K562 (cell line): ENCODE measurements around the gene GP1BA. TPM values are rescaled to one million over a fixed set of nuclear protein-coding genes. Genes with fewer than 3 reads are reported as not detected.

ENCODE experiments used
- C11orf30 ChIP-seq: fragments of 450-650 bp; IDR thresholded peaks from 2 replicates; pipeline ENCODE4 v1.6.1; 2016; ENCODE audit warnings: low read depth, mild to moderate bottlenecking
- E2F6 ChIP-seq, 2 experiments: IDR thresholded peaks; 2 replicates each; pipeline ENCODE4 v1.6.1; 2011; ENCODE audit warnings: borderline replicate concordance in 1 of 2, control low read depth in 1 of 2, low read depth in 1 of 2, low read length in 1 of 2, mild to moderate bottlenecking in 1 of 2, mixed read lengths in 1 of 2, moderate library complexity in 1 of 2; ENCODE audit not compliant: insufficient read depth in 1 of 2, insufficient read length in 1 of 2, poor library complexity in 1 of 2, severe bottlenecking in 1 of 2; ENCODE audit errors: extremely low read depth in 1 of 2
- FOS ChIP-seq: IDR thresholded peaks from 3 replicates; pipeline ENCODE4 v1.6.1; 2011; ENCODE audit not compliant: insufficient read length; ENCODE audit errors: extremely low read depth
- FOXJ3 ChIP-seq: sonication (generic); formaldehyde crosslinking; IDR thresholded peaks from 2 replicates; pipeline ENCODE4 v1.4.0; 2020; ENCODE audit warnings: mild to moderate bottlenecking, missing genetic modification reagents
- HSF4 ChIP-seq: fragments of 250-450 bp; sonication (Bioruptor Pico); IDR thresholded peaks from 2 replicates; pipeline ENCODE4 v2.1.2; 2022; ENCODE audit warnings: mild to moderate bottlenecking, moderate library complexity, borderline replicate concordance
- JUN ChIP-seq, 2 experiments: sonication (generic) in 1 of 2; formaldehyde crosslinking in 1 of 2; IDR thresholded peaks; 2 replicates each; pipeline versions ENCODE4 v1.6.1 to v1.8.0; 2012 to 2022; ENCODE audit warnings: borderline replicate concordance in 2 of 2, mild to moderate bottlenecking in 2 of 2, improper control_type of control experiment in 1 of 2, low read depth in 1 of 2, low read length in 1 of 2, missing genetic modification reagents in 1 of 2
- KAT7 ChIP-seq: sonication (generic); formaldehyde crosslinking; IDR thresholded peaks from 2 replicates; pipeline ENCODE4 v1.8.0; 2022; ENCODE audit warnings: missing genetic modification reagents, mild to moderate bottlenecking, borderline replicate concordance
- POLR3G ChIP-seq: IDR thresholded peaks from 2 replicates; pipeline ENCODE4 v1.6.1; 2011; ENCODE audit not compliant: insufficient read length, insufficient replicate concordance; ENCODE audit errors: extremely low read depth
- RAD21 ChIP-seq, 2 experiments: fragments of 250-450 bp in 1 of 2; fragments of 450-650 bp in 1 of 2; sonication (Bioruptor Pico) in 1 of 2; formaldehyde crosslinking in 1 of 2; IDR thresholded peaks in 1 of 2; conservative IDR thresholded peaks in 1 of 2; 2 replicates each; pipeline versions ENCODE4 v1.4.0 to v1.8.0; 2020 to 2022; ENCODE audit warnings: mild to moderate bottlenecking in 2 of 2, moderate library complexity in 1 of 2
- RB1 ChIP-seq: fragments of 450-650 bp; IDR thresholded peaks from 2 replicates; pipeline ENCODE4 v1.6.1; 2017; ENCODE audit warnings: low read depth, mild to moderate bottlenecking
- RUNX1 ChIP-seq: sonication (generic); IDR thresholded peaks from 2 replicates; pipeline ENCODE4 v1.6.1; 2016; ENCODE audit warnings: antibody characterized with exemption, low read depth
- SAFB ChIP-seq: fragments of 200-400 bp; formaldehyde crosslinking; IDR thresholded peaks from 2 replicates; pipeline ENCODE4 v1.6.1; 2017; ENCODE audit warnings: low read depth, low read length, borderline replicate concordance
- TAF15 ChIP-seq: fragments of 200-400 bp; formaldehyde crosslinking; IDR thresholded peaks from 2 replicates; pipeline ENCODE4 v1.6.1; 2017; ENCODE audit warnings: mild to moderate bottlenecking, low read depth, low read length, moderate library complexity
- TCF3 ChIP-seq: sonication (generic); formaldehyde crosslinking; IDR thresholded peaks from 2 replicates; pipeline ENCODE4 v1.4.0; 2020; ENCODE audit warnings: mild to moderate bottlenecking, missing genetic modification reagents
- TEAD4 ChIP-seq, 2 experiments: sonication (generic) in 1 of 2; formaldehyde crosslinking in 1 of 2; IDR thresholded peaks; 2 replicates each; pipeline versions ENCODE4 v1.6.1 to v1.8.0; 2012 to 2022; ENCODE audit warnings: borderline replicate concordance in 1 of 2, inconsistent platforms in 1 of 2, low read length in 1 of 2, mild to moderate bottlenecking in 1 of 2, missing genetic modification reagents in 1 of 2
- TRIM25 ChIP-seq: fragments of 450-650 bp; IDR thresholded peaks from 2 replicates; pipeline ENCODE4 v1.7.0; 2016; ENCODE audit warnings: borderline replicate concordance
- XRCC3 ChIP-seq: fragments of 450-650 bp; IDR thresholded peaks from 2 replicates; pipeline ENCODE4 v1.6.1; 2017; ENCODE audit warnings: mild to moderate bottlenecking, moderate library complexity
- ZNF696 ChIP-seq: fragments of 250-450 bp; sonication (Bioruptor Pico); conservative IDR thresholded peaks from 2 replicates; pipeline ENCODE4 v1.4.0; 2020; ENCODE audit warnings: mild to moderate bottlenecking, moderate library complexity
- ZNF717 ChIP-seq: fragments of 250-450 bp; sonication (Bioruptor Pico); IDR thresholded peaks from 2 replicates; pipeline ENCODE4 v1.5.0; 2021
- ZNF830 ChIP-seq: fragments of 250-450 bp; sonication (Bioruptor Pico); IDR thresholded peaks from 2 replicates; pipeline ENCODE4 v1.5.0; 2021; ENCODE audit warnings: mild to moderate bottlenecking
- ZSCAN32 ChIP-seq: fragments of 450-650 bp; formaldehyde crosslinking; IDR thresholded peaks from 2 replicates; pipeline ENCODE4 v1.4.0; 2020; ENCODE audit warnings: mild to moderate bottlenecking, moderate library complexity
- polyA plus RNA-seq, 8 experiments: library from polyadenylated mRNA; depleted of rRNA in 4 of 8; stranded (reverse) in 5 of 8; unstranded in 3 of 8; fragments of >200 nt; fragmentation: Nextera tagmentation in 2 of 8; fragmentation: Illumina TruSeq in 1 of 8; extraction: Ambion mirVana in 2 of 8; extraction: Trizol in 1 of 8; gene quantifications; 2 replicates each; pipeline versions ENCODE4 v1.2.1 to v1.2.3, GENCODE V29; 2011 to 2014; ENCODE audit warnings: inconsistent platforms in 1 of 8, missing spikeins in 1 of 8
- total RNA-seq, 7 experiments: library from RNA; depleted of rRNA in 6 of 7; stranded (reverse); fragments of >200 nt in 6 of 7; fragmentation: Illumina TruSeq in 2 of 7; extraction: Trizol in 2 of 7; gene quantifications; 2 replicates each; pipeline versions ENCODE4 v1.2.1 to v1.2.3, GENCODE V29; 2011 to 2021; ENCODE audit warnings: low replicate concordance in 1 of 7
- TF ChIP-seq, protein P1 (sequence below), 2 experiments: IDR thresholded peaks; 2 replicates each; pipeline ENCODE4 v1.6.1; 2012; ENCODE audit warnings: improper control_type of control experiment in 2 of 2, low read depth in 2 of 2, low read length in 2 of 2, borderline replicate concordance in 1 of 2

GP1BA gene
- total and polyA plus RNA-seq, 9 of the 15 experiments (the other 6 are each of a cell fraction or from before 2014, with no cell fraction given) = 0.01 TPM; not detected in 8

DNA sequence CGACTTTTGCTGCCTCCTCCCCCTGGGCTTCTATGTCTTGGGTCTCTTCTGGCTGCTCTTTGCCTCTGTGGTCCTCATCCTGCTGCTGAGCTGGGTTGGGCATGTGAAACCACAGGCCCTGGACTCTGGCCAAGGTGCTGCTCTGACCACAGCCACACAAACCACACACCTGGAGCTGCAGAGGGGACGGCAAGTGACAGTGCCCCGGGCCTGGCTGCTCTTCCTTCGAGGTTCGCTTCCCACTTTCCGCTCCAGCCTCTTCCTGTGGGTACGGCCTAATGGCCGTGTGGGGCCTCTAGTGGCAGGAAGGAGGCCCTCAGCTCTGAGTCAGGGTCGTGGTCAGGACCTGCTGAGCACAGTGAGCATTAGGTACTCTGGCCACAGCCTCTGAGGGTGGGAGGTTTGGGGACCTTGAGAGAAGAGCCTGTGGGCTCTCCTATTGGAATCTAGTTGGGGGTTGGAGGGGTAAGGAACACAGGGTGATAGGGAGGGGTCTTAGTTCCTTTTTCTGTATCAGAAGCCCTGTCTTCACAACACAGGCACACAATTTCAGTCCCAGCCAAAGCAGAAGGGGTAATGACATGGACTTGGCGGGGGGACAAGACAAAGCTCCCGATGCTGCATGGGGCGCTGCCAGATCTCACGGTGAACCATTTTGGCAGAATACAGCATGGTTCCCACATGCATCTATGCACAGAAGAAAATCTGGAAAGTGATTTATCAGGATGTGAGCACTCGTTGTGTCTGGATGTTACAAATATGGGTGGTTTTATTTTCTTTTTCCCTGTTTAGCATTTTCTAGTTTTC, 2.3 kb downstream of the GP1BA start (continued):
- TF ChIP-seq FOXJ3 (CRISPR knock-in tag) (no peak), RUNX1 (no peak), SAFB (no peak), ZNF717 (no peak), POLR3G (no peak), ZNF696 (no peak), TEAD4 (IDR thresholded peaks at IDR 0.05; ENCODE audit: low read length) (no peak), TEAD4 (CRISPR knock-in tag; IDR thresholded peaks at IDR 0.05; ENCODE audit: borderline replicate concordance) (no peak), FOS (no peak), RB1 (no peak), KAT7 (CRISPR knock-in tag) (no peak), TRIM25 (no peak), E2F6 (IDR thresholded peaks at IDR 0.05; ENCODE audit: borderline replicate concordance in 1 of 2, extremely low read depth in 1 of 2, insufficient read depth in 1 of 2, insufficient read length in 1 of 2, low read depth in 1 of 2, low read length in 1 of 2, poor library complexity in 1 of 2, severe bottlenecking in 1 of 2) (peak in 1 of 2 experiments; percentile 19), C11orf30 (no peak), RAD21 (CRISPR knock-in tag; conservative IDR thresholded peaks at IDR 0.05 in 1 of 2, IDR thresholded peaks at IDR 0.05 in 1 of 2) (peak in 1 of 2 experiments; percentile 37; a peak in 2 of 4 replicates), TCF3 (CRISPR knock-in tag) (no peak), ZSCAN32 (CRISPR knock-in tag) (no peak), ZNF830 (CRISPR knock-in tag) (no peak), TAF15 (no peak), JUN (IDR thresholded peaks at IDR 0.05; ENCODE audit: borderline replicate concordance, low read depth, low read length) (no peak), JUN (CRISPR knock-in tag; IDR thresholded peaks at IDR 0.05; ENCODE audit: borderline replicate concordance) (no peak), HSF4 (CRISPR knock-in tag) (no peak), XRCC3 (no peak)
- TF ChIP-seq, protein P1, sequence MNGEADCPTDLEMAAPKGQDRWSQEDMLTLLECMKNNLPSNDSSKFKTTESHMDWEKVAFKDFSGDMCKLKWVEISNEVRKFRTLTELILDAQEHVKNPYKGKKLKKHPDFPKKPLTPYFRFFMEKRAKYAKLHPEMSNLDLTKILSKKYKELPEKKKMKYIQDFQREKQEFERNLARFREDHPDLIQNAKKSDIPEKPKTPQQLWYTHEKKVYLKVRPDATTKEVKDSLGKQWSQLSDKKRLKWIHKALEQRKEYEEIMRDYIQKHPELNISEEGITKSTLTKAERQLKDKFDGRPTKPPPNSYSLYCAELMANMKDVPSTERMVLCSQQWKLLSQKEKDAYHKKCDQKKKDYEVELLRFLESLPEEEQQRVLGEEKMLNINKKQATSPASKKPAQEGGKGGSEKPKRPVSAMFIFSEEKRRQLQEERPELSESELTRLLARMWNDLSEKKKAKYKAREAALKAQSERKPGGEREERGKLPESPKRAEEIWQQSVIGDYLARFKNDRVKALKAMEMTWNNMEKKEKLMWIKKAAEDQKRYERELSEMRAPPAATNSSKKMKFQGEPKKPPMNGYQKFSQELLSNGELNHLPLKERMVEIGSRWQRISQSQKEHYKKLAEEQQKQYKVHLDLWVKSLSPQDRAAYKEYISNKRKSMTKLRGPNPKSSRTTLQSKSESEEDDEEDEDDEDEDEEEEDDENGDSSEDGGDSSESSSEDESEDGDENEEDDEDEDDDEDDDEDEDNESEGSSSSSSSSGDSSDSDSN (IDR thresholded peaks at IDR 0.05; ENCODE audit: borderline replicate concordance in 1 of 2, low read depth in 2 of 2, low read length in 2 of 2) = no peak
